GM10248 (cell line): ENCODE measurements around the gene APOL2.
"Not testable (repeated sequence)": the region's sequence is repeated elsewhere in the genome, so short reads cannot be mapped to it uniquely, and the experiment has no call there.

ENCODE experiments used
- CTCF ChIA-PET: fragments of 300-600 bp; sonication (Branson Sonifier 250); formaldehyde crosslinking; extraction: SDS; loops from one replicate; lab custom pipeline; 2021; ENCODE audit warnings: antibody characterized with exemption; lab: Yijun Ruan, JAX
- POLR2A ChIA-PET: fragments of 350-650 bp; sonication (Branson Sonifier 250); formaldehyde crosslinking; extraction: SDS; loops from one replicate; lab custom pipeline; 2020; ENCODE audit warnings: antibody characterized with exemption; lab: Yijun Ruan, JAX
- DNase-seq: peaks from one replicate; pipeline ENCODE4 v3.0.0; 2012; ENCODE audit errors: extremely low spot score
- TF ChIP-seq, protein P1 (sequence below): IDR thresholded peaks from 2 replicates; pipeline ENCODE4 v1.5.1; 2012; ENCODE audit warnings: mild to moderate bottlenecking, low read depth; ENCODE audit errors: extremely low read depth, missing control alignments, control extremely low read depth

Gene APOL2

DNA sequence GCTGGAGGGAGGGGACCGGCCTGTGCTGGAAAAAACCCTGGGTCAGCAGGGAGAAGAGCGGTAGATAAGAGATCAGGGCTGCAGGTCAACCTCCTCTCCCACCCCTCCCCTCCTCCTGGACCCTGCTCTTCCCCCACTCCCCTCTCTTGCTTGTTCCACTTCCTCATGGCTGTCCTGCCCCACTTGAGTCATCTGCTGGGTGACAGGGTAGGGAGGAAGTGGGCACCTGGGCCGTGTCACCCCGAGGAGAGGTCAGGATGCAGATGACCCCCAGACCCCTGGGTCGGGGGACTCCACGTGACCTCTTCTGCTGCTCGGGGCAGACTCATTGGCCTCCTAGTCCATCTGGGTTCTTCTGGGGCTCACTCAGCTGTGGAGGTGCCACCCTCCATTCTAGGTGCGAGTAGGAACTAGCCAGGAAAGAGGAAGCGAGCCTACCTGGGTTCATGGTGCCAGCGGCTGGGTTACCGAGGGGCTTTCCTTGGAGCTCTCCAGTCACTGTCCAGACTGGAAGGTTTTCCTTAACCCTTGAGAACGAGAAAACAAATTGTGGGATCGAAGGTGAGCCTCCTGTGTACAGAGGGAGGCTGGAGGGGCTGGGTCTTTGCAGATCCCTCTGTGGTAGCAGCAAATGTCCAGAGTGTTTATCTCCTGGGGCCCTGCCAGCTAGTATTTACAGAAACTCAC lies 6.5 kb downstream of the APOL2 start:
- ChIA-PET CTCF (interaction anchor here (0.9 kb wide), 1 partner anchor 45 kb away, joined by 3 read pairs; no protein-coding TSS in a partner anchor), POLR2A (no interaction called here)
- no peak for DNase-seq
- TF ChIP-seq, protein P1, sequence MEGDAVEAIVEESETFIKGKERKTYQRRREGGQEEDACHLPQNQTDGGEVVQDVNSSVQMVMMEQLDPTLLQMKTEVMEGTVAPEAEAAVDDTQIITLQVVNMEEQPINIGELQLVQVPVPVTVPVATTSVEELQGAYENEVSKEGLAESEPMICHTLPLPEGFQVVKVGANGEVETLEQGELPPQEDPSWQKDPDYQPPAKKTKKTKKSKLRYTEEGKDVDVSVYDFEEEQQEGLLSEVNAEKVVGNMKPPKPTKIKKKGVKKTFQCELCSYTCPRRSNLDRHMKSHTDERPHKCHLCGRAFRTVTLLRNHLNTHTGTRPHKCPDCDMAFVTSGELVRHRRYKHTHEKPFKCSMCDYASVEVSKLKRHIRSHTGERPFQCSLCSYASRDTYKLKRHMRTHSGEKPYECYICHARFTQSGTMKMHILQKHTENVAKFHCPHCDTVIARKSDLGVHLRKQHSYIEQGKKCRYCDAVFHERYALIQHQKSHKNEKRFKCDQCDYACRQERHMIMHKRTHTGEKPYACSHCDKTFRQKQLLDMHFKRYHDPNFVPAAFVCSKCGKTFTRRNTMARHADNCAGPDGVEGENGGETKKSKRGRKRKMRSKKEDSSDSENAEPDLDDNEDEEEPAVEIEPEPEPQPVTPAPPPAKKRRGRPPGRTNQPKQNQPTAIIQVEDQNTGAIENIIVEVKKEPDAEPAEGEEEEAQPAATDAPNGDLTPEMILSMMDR: no peak

DNA sequence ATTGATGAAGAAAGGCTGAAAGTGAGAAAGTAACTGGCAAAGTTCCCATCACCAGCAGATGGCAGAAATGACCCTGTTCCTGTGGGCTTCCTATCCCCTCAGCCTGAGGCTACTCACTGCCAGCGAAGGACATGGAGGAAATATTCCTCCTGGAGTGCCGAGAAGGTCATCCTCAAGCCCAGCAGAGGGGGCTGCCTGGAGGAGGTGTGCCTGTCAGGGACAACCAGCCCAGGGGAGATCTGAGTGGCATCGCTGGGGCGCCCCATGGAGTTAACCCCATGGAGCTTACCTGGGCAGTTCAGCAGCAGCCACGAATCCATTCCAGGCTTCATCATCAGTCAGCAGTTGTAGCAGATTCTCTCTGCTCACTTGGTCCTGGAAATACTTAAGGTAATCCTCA lies 8.3 kb downstream of the APOL2 start:
- CTCF ChIA-PET, POLR2A ChIA-PET, DNase-seq: not testable (repeated sequence)

DNA sequence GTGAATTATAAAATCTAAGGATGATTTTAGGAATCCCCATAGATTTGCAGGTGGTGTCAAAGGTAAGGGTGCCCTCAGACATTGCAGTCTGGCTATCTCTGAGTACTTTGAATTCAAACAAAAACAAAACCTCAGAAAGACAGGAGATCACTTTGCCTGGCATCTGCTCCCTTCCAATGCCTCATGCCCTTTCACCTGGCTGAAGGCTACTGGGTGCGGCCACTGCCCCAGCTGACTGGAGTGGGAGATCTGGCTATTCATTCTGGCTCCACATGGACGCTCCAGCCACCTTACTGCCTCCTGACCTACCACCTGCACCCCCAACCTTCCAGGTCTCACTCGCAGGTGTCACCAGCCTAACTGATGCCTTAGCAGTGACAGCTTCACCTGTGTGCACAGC lies 9.7 kb downstream of the APOL2 start:
- DNase-seq, POLR2A ChIA-PET, CTCF ChIA-PET: not testable (repeated sequence)

DNA sequence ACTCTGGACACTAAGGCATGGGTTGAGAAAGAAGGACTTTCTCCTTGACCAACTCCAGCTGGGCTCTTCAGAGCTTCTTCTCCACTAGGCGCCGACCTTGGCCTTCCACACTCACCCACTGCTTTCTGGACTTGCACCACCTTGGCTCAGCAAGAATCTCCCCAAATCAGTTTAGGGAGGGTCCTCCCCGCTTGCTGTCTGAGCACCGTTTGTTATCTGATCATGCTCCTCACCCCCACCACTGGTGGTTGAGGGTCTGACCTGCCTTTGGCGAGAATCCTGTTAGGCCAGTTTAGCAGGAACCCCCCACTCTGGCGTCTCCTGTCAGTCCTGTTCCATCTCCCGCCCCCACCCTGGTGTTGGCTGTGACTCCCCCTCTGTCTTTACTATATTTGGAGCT lies 10.4 kb downstream of the APOL2 start:
- ChIA-PET POLR2A (no interaction called here), CTCF (interaction anchor here (0.8 to 1.7 kb wide), 3 partner anchors 49 to 242 kb away, joined by 3 to 4 read pairs (median 4); no protein-coding TSS in a partner anchor)
- TF ChIP-seq, protein P1: no peak
- DNase-seq: no peak

DNA sequence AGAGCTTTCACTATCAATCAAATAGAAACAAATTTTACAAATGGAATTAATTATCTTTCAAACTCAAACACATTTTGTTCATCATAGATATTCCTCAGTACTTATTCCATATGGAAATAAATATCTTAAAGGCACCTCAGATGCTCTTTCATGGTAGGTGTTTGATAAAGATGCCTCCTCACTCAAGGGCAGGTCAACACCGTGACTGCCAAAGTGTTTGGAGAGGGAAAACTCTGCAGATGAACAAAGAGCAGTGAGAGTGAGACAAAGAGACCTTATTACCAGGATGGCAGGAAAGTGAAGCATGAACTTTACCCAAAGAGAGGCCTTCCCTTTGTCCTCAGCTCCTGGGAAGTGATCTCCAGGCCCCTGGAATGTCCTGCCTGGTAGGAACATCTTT lies 11.0 kb downstream of the APOL2 start:
- ChIA-PET POLR2A (interaction anchor here (0.8 kb wide), 1 partner anchor 11 kb away, joined by 3 read pairs; the partner anchor contains the start of gene APOL2), CTCF (interaction anchor here (0.8 to 2.7 kb wide), 6 partner anchors 9 to 242 kb away, joined by 3 to 11 read pairs (median 4); no protein-coding TSS in a partner anchor)
- DNase-seq: not testable (repeated sequence)

DNA sequence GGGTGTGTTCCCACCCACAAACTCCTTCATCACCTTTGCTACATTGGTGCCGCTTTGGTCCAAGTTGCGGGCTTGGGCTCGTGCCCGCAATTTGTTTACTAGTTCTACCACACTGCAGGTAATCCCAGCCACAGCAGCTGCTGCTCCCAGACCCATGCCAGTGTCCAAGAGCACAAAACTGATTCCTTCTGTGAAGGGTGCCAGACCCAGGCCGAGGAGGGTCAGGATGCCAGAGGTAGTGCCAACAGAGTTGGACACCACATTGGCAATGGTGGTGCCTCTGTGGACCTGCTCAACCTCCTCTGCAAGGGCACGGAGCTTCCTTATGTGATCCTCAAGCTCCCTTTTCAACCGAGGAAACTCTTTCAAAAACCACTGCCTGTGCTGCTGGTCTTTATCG lies 11.5 kb downstream of the APOL2 start:
- DNase-seq: no peak
- ChIA-PET POLR2A (interaction anchor here (0.6 to 0.8 kb wide), 2 partner anchors 12 to 557 kb away, joined by 3 to 5 read pairs; partner anchors contain the start of gene APOL2), CTCF (interaction anchor here (1.0 to 2.7 kb wide), 7 partner anchors 9 to 73 kb away, joined by 3 to 11 read pairs (median 4); no protein-coding TSS in a partner anchor)
- TF ChIP-seq, protein P1: no peak

DNA sequence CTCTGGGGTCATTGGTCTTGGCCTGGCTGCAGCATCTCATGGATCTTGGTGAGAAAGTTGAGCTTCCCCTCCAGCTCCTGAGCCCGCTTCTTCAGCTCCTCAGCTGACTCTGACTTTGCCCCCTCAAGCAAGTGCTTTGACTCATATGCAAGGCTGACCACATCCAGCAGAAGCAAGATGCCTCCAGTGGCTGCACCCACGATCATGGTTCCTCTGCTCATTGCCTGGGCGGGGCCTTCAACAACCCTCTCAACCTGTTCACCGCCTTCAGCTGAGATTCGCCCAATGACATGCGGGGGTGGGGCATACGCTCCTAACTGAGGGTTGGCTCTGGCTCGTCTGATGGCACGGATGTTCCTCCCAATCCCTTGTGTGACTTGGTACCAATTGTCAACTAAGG lies 11.9 kb downstream of the APOL2 start:
- CTCF ChIA-PET: interaction anchor here (1.0 to 2.7 kb wide), 6 partner anchors 10 to 50 kb away, joined by 3 to 11 read pairs (median 4); no protein-coding TSS in a partner anchor

More for the DNA sequence above, 11.9 kb downstream of the APOL2 start:
- DNase-seq: no peak
- TF ChIP-seq, protein P1: no peak
- POLR2A ChIA-PET: interaction anchor here (0.6 kb wide), 1 partner anchor 557 kb away, joined by 5 read pairs; no protein-coding TSS in a partner anchor
